ENCODE measurements around the gene ABCC1.

ABCC1 gene

DNA sequence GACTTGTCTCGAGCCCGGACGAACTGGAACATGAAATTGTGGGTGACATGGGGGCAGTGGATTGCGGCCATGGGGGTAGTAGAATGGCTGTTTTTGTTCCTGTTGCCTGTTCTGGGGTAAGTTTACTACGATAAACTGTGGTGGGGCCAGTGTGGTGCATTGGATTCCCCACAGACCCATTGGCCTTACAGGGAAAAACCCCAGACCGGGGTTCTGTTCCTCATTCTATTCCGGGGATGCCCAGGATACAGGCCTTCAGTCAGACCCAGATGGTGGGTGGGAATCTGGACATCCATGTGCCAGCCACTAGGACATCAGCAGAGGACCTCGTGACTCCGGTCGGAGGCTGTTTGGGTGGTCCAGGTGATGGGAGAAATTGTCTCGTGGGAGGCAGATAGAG, 88.1 kb downstream of the ABCC1 start:
- TF ChIP-seq GATA1 (IDR thresholded peaks at IDR 0.05; ENCODE audit: low read depth, low read length) (no peak), POLR2A (IDR thresholded peaks at IDR 0.05; ENCODE audit: low read length) (no peak)
- DNase-seq, result no peak

DNA sequence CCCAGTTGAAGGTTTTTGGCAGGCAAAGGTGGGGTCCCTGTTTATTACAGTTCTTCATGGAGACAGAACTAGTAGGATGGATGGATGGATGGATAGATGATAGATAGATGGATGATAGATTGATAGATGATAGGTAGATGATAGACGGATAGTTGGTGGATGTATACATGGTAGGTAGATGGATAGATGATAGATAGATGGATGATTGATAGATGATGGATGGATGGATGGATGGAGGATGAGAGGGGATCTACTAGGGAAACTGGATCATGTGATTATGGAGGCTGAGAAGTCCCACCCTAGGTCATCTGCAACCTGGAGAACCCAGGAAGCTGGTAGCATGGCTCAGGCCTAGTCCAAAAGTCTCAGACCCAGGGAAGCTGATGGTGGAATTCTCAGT, 88.6 kb downstream of the ABCC1 start:
- no peak for DNase-seq
- TF ChIP-seq GATA1 (IDR thresholded peaks at IDR 0.05; ENCODE audit: low read depth, low read length), result no peak
- no peak for TF ChIP-seq POLR2A (IDR thresholded peaks at IDR 0.05; ENCODE audit: low read length)

DNA sequence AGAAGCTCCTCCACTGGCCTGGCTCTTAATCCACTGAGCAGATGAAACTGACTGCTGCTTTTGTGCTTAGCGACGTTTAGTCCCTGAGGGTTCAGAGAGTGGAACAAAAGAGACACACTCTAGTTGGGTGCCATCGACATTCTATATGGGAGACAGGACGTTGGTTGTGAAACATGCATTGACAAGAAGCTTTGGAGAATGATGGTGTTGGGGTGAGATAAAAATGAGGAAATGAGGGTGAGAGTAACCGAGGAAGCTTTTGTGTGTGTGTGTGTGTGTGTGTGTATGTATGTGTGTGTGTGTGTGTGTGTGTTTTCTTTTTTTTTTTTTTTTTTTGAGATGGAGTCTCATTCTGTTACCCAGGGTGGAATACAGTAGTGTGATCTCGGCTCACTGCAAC, 89.5 kb downstream of the ABCC1 start:
- no peak for DNase-seq

DNA sequence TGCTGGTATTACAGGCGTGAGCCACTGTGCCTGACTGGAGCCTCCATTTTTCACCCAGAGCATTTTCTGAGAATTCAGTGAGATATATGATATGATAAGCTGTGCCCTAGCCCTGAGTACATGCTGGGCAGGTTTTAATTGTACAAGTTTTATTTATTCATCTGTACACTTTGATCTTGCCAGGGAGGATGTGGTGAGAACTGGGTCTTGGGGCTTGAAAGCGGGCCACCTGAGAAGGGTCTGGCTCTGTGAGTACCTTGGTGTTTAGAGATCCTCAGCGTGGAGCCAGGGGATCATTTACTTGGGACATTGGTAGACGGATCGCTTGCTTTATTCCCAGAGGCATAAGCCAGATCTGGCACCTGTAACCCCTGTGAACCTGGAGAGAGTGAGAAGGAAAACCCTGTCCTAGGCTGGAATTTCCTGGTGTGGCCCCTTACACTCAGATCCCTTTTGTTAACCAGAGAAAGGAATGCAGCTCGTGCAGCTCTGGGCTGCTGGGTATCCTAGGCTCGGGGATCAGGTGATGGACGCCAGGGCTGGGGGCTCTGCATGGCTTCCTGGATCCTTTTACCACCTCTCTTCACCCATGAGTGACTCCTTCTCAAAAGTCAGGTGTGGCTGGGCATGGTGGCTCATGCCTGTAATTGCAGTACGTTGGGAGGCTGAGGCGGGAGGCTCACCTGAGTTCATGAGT, 91.9 kb downstream of the ABCC1 start:
- TF ChIP-seq GATA1 (IDR thresholded peaks at IDR 0.05; ENCODE audit: low read depth, low read length) (no peak), POLR2A (IDR thresholded peaks at IDR 0.05; ENCODE audit: low read length) (no peak)
- DNase-seq, result no peak

More for the DNA sequence above, 89.5 kb downstream of the ABCC1 start:
- no peak for TF ChIP-seq POLR2A (IDR thresholded peaks at IDR 0.05; ENCODE audit: low read length)
- no peak for TF ChIP-seq GATA1 (IDR thresholded peaks at IDR 0.05; ENCODE audit: low read depth, low read length)

DNA sequence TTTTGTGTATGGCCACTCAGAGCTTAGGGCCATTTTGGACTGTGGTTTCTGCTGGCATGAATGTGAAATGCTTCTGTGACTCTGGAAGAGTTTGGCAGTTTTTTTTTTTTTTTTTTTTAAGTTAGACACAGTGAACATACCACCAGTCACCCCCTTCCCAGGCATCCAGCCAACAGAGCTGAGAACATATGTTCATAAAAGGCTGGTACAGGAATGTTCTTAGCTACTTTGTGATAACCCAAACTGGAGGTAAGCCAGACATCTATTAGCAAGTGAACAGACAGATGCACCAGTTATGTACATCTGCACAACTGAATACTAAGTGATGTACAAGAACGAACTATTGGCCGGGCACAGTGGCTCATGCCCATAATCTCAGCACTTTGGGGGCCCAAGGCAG, 92.7 kb downstream of the ABCC1 start:
- no peak for TF ChIP-seq POLR2A (IDR thresholded peaks at IDR 0.05; ENCODE audit: low read length)
- TF ChIP-seq GATA1 (IDR thresholded peaks at IDR 0.05; ENCODE audit: low read depth, low read length), result no peak
- peak; percentile 53 to 67 for DNase-seq

DNA sequence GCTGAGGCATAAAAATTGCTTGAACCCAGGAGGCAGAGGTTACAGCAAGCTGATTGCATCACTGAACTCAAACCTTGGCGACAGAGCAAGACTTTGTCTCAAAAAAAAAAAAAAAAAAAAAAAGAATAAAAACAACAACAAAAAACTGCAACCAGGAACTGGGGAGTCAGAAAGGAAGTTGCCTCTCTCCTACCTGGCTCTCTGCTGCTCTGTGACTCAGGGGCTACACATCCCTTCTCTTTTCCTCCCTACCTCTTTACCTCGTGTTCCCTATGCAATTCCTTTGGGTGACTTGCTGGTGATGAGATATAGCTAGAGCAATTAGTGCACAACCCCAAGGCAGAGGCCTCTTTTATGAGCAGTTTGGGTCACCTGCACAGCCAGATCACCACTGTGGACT, 95.9 kb downstream of the ABCC1 start:
- no peak for TF ChIP-seq GATA1 (IDR thresholded peaks at IDR 0.05; ENCODE audit: low read depth, low read length)
- DNase-seq, result no peak

DNA sequence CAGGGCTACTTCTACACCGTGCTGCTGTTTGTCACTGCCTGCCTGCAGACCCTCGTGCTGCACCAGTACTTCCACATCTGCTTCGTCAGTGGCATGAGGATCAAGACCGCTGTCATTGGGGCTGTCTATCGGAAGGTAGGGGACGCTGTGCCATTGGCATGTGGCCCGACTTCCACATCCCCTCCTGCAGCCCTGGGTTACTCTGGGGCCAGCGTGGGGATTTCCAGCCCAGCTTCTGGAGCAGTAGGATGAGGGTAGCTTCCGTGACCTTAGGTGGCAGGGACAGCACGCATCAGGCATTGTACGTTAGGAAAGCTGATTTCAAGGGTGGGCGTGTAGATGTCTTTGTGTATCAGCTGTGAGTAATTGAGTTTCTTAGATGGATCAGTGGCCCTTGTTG, 96.5 kb downstream of the ABCC1 start:
- peak; percentile 57 to 62 for DNase-seq
- TF ChIP-seq POLR2A (IDR thresholded peaks at IDR 0.05; ENCODE audit: low read length) (no peak), GATA1 (IDR thresholded peaks at IDR 0.05; ENCODE audit: low read depth, low read length) (no peak)

DNA sequence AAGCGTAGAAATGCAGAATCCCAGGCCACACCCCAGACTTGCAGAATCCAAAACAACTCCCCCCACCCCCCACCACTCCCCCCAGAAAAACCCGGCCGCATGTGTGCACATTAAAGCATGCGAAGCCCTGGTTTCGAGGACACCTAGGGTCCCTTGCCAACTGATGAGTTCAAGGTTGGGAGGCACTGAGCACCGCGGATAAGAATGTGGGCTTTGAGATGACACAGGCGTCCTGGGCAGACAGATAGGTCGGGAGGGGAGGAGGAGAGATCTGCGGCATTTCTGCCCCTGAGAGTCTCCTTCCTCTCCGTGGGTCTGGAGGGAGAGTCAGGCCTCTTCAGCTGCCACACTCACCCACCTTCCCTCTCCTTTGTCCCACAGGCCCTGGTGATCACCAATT, 98.3 kb downstream of the ABCC1 start:
- DNase-seq, result no peak

DNA sequence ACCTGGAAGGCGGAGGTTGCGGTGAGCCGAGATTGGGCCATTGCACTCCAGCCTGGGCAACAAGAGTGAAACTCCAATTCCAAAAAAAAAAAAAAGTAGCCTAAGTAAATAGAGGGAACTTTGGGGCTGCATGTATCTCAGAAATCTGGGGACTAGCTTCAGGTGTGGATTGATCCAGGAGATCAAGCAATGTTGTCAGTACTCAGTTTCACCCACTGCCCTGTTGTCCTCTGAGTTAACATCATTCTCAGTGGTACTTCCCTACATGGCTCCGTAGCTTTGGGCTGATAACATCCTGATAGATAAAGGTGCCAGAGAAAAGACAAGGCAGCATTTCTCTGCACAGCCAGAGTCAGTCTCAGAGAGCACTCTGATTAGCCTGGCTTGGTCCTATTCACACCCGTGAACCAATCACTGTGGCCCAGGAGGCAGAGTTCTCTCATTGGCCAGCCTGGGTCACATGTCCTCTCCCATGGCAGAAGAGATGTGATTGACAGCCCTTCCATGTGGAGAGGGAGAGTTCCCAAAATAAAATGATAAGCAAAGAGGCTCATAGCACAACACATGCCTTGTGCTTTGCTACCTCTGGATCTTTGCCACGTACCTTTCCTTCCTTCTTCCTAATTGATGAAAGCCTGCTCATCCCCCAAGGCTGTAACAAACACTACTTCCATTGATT, 99.6 kb downstream of the ABCC1 start:
- DNase-seq, result peak; percentile 15 to 30
- TF ChIP-seq POLR2A (IDR thresholded peaks at IDR 0.05; ENCODE audit: low read length) (no peak), GATA1 (IDR thresholded peaks at IDR 0.05; ENCODE audit: low read depth, low read length) (no peak)

More for the DNA sequence above, 98.3 kb downstream of the ABCC1 start:
- TF ChIP-seq POLR2A (IDR thresholded peaks at IDR 0.05; ENCODE audit: low read length) (no peak), GATA1 (IDR thresholded peaks at IDR 0.05; ENCODE audit: low read depth, low read length) (no peak)

DNA sequence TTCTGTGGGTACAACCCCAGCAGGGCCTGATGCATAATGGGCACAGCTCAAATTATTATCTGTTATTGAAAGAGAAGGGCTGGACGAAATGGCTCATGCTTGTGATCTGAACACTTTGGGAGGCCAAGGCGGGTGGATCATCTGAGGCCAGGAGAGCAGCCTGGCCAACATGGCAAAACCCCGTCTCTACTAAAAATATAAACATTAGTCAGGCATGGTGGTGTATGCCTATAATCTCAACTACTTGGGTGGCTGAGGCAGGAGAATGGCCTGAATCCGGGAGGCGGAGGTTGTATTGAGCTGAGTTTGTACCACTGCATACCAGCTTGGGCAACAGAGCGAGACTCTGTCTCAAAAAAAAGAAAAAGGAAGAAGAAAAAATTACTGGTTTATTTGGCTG, 100.7 kb downstream of the ABCC1 start:
- TF ChIP-seq GATA1 (IDR thresholded peaks at IDR 0.05; ENCODE audit: low read depth, low read length) (no peak), POLR2A (IDR thresholded peaks at IDR 0.05; ENCODE audit: low read length) (no peak)
- DNase-seq, result no peak

DNA sequence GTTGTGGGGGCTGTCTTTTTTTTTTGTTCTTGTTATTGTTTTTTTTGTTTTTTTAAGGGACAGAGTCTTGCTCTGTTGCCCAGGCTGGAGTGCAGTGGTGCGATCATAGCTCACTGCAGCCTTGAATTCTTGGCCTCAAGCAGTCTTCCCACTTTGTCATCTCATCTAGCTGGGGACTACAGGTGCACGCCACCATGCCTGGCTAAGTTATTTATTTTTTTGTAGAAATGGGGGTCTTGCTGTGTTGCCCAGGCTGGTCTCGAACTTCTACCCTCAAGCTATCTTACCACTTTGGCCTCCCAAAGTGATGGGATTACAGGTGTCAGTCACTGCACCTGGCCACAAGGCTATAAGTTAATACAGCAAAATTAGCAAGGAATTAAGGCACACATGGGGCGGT, 101.7 kb downstream of the ABCC1 start:
- TF ChIP-seq GATA1 (IDR thresholded peaks at IDR 0.05; ENCODE audit: low read depth, low read length), result no peak
- TF ChIP-seq POLR2A (IDR thresholded peaks at IDR 0.05; ENCODE audit: low read length), result no peak
- DNase-seq, result no peak

DNA sequence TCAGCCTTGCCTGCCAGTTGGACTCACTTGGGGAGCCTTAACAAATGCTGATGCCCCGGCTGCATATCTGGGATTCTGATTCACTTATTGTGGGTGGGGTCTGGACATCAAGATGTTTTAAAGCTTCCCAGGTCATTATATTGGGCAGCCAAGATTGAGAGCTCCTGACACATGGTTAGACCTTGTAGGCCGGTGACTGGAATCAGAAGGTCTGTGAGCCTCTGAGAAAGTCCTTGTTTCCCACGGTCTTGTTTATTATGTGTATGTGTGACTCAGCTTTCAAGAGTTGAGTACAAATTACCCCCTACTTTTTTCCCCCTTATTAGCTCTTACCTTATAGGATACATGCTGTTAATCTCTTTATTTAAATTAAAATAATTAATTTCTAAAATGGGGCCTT, 103.5 kb downstream of the ABCC1 start:
- no peak for DNase-seq
- TF ChIP-seq POLR2A (IDR thresholded peaks at IDR 0.05; ENCODE audit: low read length) (no peak), GATA1 (IDR thresholded peaks at IDR 0.05; ENCODE audit: low read depth, low read length) (no peak)

DNA sequence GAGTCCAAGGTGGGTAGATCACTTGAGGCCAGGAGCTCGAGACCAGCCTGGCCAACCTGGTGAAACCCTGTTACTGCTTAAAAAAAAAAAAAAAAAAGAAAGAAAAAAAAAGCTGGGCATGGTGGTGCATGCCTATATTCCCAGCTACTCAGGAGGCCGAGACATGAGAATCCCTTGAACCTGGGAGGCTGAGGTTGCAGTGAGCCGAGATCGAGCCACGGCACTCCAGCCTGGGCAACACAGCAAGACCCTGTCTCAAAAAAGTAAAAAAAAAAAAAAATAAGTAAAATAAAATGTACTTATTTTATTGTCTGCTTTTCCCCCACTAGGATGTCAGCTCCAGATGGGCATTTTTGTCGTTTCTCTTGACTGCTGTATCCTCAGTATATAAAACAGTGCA, 107.7 kb downstream of the ABCC1 start:
- DNase-seq, result no peak
- TF ChIP-seq GATA1 (IDR thresholded peaks at IDR 0.05; ENCODE audit: low read depth, low read length), result no peak

DNA sequence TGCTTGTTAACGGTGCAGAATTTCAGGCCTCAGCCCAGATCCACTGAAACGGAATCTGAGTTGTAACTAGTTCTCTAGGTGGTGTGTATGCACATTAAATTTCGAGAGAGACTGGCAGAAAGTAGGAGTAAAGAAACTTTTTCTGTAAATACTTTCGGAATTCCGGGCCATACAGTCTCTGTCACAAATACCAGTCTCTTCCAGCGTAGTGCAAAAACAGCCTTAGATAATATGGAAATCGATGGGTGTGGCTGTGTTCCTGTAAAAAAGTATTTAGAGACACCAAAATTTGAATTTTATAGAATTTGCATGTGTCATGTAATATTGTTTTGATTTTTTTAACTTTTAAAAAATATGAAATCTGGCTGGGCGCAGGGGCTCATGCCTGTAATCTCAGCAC, 109.7 kb downstream of the ABCC1 start:
- no peak for DNase-seq
- TF ChIP-seq GATA1 (IDR thresholded peaks at IDR 0.05; ENCODE audit: low read depth, low read length), result no peak
- no peak for TF ChIP-seq POLR2A (IDR thresholded peaks at IDR 0.05; ENCODE audit: low read length)

DNA sequence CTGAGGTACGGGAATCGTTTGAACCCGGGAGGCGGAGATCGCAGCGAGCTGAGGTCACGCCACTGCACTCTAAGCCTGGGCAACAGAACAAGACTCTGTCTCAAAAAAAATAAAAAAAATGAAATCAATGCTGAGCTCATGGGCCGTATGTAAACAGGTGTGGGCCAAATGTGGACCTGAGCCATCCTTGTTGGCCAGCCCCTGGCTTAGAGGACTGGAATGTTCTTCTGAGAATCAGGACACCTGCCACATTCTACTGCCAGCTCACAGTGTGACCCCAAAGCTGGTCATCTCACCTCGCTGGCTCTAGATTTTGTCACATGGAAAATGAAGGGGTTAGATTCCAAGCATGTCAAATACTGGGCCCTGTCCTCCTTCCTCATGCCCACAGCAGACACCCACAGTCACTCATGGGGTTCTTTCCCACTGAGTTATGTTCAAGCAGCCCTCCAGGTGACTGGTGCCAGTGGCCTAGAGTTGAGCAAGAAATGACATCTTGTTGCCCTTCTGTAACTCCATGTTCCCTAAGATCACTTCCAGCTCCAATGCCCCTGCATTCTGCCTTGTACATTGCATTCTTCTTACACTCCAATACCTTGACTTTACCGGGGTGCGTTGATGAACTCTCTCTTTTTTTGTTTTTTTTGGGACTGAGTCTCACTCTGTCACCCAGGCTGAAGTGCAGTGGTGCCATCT, 110.6 kb downstream of the ABCC1 start:
- DNase-seq, result no peak
- no peak for TF ChIP-seq POLR2A (IDR thresholded peaks at IDR 0.05; ENCODE audit: low read length)
